Measurements from ENCODE around the gene IAPP. TPM values are rescaled to one million over a fixed set of nuclear protein-coding genes. Genes with fewer than 3 reads are reported as not detected.
"Not testable (repeated sequence)": the region's sequence is repeated elsewhere in the genome, so short reads cannot be mapped to it uniquely, and the experiment has no call there.

Gene IAPP
- total and polyA plus RNA-seq, 7 donors = 2.4 TPM; not detected in 6

- Histone ChIP-seq H3K9me3 (no peaks in the 10 kb centered on the region), H3K4me3 (no peak overlapping the region), H3K27me3 (no peaks in the 10 kb centered on the region), H3K27ac (no peak overlapping the region), H3K36me3 (no peaks in the 10 kb centered on the region), H3K4me1 (no peaks in the 10 kb centered on the region)
- no peak for DNase-seq
- 61 to 79% methylated on average over 7 of the region's 7 CpGs for WGBS, 2 donors
- no peak for TF ChIP-seq EP300 (IDR thresholded peaks at IDR 0.05)
- TF ChIP-seq POLR2A (IDR thresholded peaks at IDR 0.05) = no peak
- TF ChIP-seq POLR2AphosphoS5 (IDR thresholded peaks at IDR 0.05) = no peak
- no peak for TF ChIP-seq CTCF (IDR thresholded peaks at IDR 0.05)
- intact Hi-C loops (cut with DNase I) = no loop called here
Observed at GRCh38 chr12:21370845-21371449, 1.8 kb upstream of the IAPP start.

- TF ChIP-seq CTCF (IDR thresholded peaks at IDR 0.05) = no peak
- no peak for TF ChIP-seq POLR2AphosphoS5 (IDR thresholded peaks at IDR 0.05)
- no peak for TF ChIP-seq POLR2A (IDR thresholded peaks at IDR 0.05)
Observed at GRCh38 chr12:21379218-21379617, 6.5 kb downstream of the IAPP start.

GRCh38 chr12:21381320-21381719 is 8.6 kb downstream of the IAPP start:
- H3K4me1 ChIP-seq; intact Hi-C loops (cut with DNase I); H3K9me3 ChIP-seq; DNase-seq; H3K27me3 ChIP-seq; H3K4me3 ChIP-seq; H3K27ac ChIP-seq; H3K36me3 ChIP-seq: not testable (repeated sequence)
- WGBS, 2 donors = 92 to 93% methylated on average over 5 of the region's 5 CpGs

More at GRCh38 chr12:21379218-21379617, 6.5 kb downstream of the IAPP start:
- H3K27me3 ChIP-seq = no peaks in the 10 kb centered on the region
- no peak for DNase-seq
- H3K9me3 ChIP-seq = no peaks in the 10 kb centered on the region
- no peak overlapping the region for H3K4me3 ChIP-seq
- no peaks in the 10 kb centered on the region for H3K36me3 ChIP-seq
- 81 to 90% methylated on average over 3 of the region's 3 CpGs for WGBS, 2 donors
- no peak overlapping the region for H3K27ac ChIP-seq
- H3K4me1 ChIP-seq = no peaks in the 10 kb centered on the region
- intact Hi-C loops (cut with DNase I) = no loop called here

- intact Hi-C loops (cut with DNase I) = no loop called here
- H3K27me3 ChIP-seq = no peaks in the 10 kb centered on the region
Observed at GRCh38 chr12:21384261-21384660, 11.6 kb downstream of the IAPP start.

GRCh38 chr12:21387174-21387573 is 14.5 kb downstream of the IAPP start:
- intact Hi-C loops (cut with DNase I) = no loop called here
- H3K9me3 ChIP-seq = no peaks in the 10 kb centered on the region
- no peaks in the 10 kb centered on the region for H3K36me3 ChIP-seq
- H3K4me3 ChIP-seq = no peak overlapping the region
- 92 to 94% methylated on average over 3 of the region's 3 CpGs for WGBS, 2 donors
- no peaks in the 10 kb centered on the region for H3K4me1 ChIP-seq
- DNase-seq = no peak
- no peak overlapping the region for H3K27ac ChIP-seq
- H3K27me3 ChIP-seq = no peaks in the 10 kb centered on the region
- no peak for TF ChIP-seq EP300 (IDR thresholded peaks at IDR 0.05)

More at GRCh38 chr12:21384261-21384660, 11.6 kb downstream of the IAPP start:
- H3K36me3 ChIP-seq = no peaks in the 10 kb centered on the region
- H3K4me3 ChIP-seq = no peak overlapping the region
- H3K9me3 ChIP-seq = no peaks in the 10 kb centered on the region
- H3K27ac ChIP-seq = no peak overlapping the region
- DNase-seq = no peak
- no peaks in the 10 kb centered on the region for H3K4me1 ChIP-seq
- TF ChIP-seq CTCF (IDR thresholded peaks at IDR 0.05) (no peak), POLR2A (IDR thresholded peaks at IDR 0.05) (no peak), EP300 (IDR thresholded peaks at IDR 0.05) (no peak), POLR2AphosphoS5 (IDR thresholded peaks at IDR 0.05) (no peak)
- 20 to 58% methylated on average over 2 of the region's 2 CpGs for WGBS, 2 donors

- intact Hi-C loops (cut with DNase I) = no loop called here
- no peaks in the 10 kb centered on the region for H3K9me3 ChIP-seq
- H3K4me1 ChIP-seq = no peaks in the 10 kb centered on the region
- H3K36me3 ChIP-seq = no peaks in the 10 kb centered on the region
- H3K27me3 ChIP-seq = no peaks in the 10 kb centered on the region
- TF ChIP-seq POLR2A (IDR thresholded peaks at IDR 0.05) (no peak), EP300 (IDR thresholded peaks at IDR 0.05) (no peak), POLR2AphosphoS5 (IDR thresholded peaks at IDR 0.05) (no peak), CTCF (IDR thresholded peaks at IDR 0.05) (no peak)
- no peak for DNase-seq
- H3K27ac ChIP-seq = no peak overlapping the region
- 9 to 35% methylated on average over 1 of the region's 1 CpG for WGBS, 2 donors
- no peak overlapping the region for H3K4me3 ChIP-seq
Observed at GRCh38 chr12:21392384-21392783, 19.7 kb downstream of the IAPP start.

GRCh38 chr12:21394828-21395626 is 22.3 kb downstream of the IAPP start:
- H3K27me3 ChIP-seq; H3K4me1 ChIP-seq; H3K27ac ChIP-seq; H3K9me3 ChIP-seq; H3K4me3 ChIP-seq; DNase-seq; H3K36me3 ChIP-seq; intact Hi-C loops (cut with DNase I): not testable (repeated sequence)
- 83 to 84% methylated on average over 28 of the region's 28 CpGs for WGBS, 2 donors

All from sigmoid colon (tissue), 7 donors.